NCI-H1694 treated with DMSO at 0.1 percent for 48 hours (cell line): Measurements from ENCODE around the gene VAT1L.

ENCODE experiments used
- DNase-seq: peaks from one replicate; lab custom pipeline; 2025; lab: John Stamatoyannopoulos, UW

Gene VAT1L, protein sequence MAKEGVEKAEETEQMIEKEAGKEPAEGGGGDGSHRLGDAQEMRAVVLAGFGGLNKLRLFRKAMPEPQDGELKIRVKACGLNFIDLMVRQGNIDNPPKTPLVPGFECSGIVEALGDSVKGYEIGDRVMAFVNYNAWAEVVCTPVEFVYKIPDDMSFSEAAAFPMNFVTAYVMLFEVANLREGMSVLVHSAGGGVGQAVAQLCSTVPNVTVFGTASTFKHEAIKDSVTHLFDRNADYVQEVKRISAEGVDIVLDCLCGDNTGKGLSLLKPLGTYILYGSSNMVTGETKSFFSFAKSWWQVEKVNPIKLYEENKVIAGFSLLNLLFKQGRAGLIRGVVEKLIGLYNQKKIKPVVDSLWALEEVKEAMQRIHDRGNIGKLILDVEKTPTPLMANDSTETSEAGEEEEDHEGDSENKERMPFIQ

DNA sequence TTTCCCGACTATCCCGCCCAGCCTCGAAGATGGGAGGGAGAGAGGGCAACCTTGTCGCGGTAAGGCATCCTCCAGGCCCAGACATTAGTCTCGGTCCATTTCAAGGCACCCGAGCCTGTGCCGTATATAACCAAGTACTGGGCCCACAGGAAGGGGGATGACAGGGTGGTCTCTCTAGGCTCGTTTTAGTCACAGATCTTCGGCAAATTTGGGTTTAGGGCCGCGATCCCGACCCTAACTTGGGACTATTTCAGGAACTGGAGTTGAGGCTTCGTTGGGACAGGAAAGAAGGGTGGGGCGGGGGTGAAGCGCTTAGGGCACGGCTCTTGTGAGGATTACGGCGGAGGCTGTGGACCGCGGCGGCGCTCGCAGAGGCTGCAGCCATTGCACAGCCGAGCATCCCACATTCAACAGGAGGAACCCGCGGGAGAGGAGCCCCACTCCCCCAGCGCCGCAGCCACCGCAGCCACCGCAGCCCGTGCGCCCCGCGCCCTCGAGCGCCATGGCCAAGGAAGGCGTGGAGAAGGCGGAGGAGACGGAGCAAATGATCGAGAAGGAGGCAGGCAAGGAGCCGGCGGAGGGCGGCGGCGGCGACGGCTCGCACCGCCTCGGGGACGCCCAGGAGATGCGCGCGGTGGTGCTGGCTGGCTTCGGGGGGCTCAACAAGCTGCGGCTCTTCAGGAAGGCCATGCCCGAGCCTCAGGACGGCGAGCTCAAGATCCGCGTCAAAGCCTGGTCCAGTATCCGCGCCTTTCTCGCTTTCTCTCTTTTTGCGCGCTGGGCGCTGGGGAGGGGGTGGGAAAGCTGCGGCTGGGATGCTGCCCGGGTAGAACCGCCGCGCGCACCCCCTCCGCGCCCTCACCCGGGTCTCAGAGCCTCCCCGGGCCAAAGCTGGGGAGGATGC lies at the start of gene VAT1L:
Gene VAT1L, plus strand, starts transcription at position 384 of the 904 bp plus-strand sequence. Its CDS starts 119 bp downstream, at position 503.
- no peak for DNase-seq

GRCh38 chr16:77738706-77739558 lies 49.4 kb upstream of the VAT1L start:
- DNase-seq = no peak

GRCh38 chr16:77739559-77739892 lies 48.8 kb upstream of the VAT1L start:
- DNase-seq = no peak

GRCh38 chr16:77744141-77744540 lies 44.2 kb upstream of the VAT1L start:
- DNase-seq = no peak

GRCh38 chr16:77745972-77746371 lies 42.4 kb upstream of the VAT1L start:
- no peak for DNase-seq

DNA sequence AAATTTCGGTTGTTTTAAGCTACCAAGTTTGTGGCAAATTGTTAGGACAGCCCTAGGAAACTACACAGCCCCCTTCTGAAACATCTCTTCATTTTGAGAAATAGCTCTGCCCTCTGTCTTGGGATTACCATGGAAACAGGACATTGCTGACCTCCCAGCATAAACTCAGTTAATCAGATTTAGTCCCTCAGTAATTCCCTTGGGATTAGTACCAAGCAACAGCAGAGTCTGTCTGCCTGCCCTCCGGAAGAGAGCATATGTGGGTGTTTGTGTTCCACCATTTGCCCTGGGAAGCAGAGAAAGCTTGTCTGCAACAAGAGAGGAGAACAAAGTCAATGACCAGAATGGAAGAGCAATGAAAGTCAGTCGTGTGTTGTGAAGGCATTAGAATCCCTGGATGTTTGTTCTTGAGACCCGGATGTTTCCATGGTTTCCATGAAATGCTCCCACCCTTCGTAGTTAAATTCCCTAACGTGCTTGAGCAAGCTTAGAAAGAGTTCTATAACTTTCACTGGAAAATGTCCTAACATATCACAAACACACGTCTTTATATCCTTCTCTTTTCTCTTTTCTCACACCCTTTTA lies 39.9 kb upstream of the VAT1L start:
- no peak for DNase-seq

- DNase-seq = no peak
Measured at GRCh38 chr16:77749415-77749814, 38.9 kb upstream of the VAT1L start.

- no peak for DNase-seq
Measured at GRCh38 chr16:77758046-77758445, 30.3 kb upstream of the VAT1L start.

GRCh38 chr16:77758508-77758907 lies 29.9 kb upstream of the VAT1L start:
- DNase-seq = no peak

- DNase-seq = no peak
Measured at GRCh38 chr16:77759201-77759600, 29.2 kb upstream of the VAT1L start.

- DNase-seq = no peak
Measured at GRCh38 chr16:77759821-77760220, 28.5 kb upstream of the VAT1L start.

- DNase-seq = no peak
Measured at GRCh38 chr16:77760800-77761199, 27.6 kb upstream of the VAT1L start.

- DNase-seq = no peak
Measured at GRCh38 chr16:77761204-77761603, 27.2 kb upstream of the VAT1L start.

DNA sequence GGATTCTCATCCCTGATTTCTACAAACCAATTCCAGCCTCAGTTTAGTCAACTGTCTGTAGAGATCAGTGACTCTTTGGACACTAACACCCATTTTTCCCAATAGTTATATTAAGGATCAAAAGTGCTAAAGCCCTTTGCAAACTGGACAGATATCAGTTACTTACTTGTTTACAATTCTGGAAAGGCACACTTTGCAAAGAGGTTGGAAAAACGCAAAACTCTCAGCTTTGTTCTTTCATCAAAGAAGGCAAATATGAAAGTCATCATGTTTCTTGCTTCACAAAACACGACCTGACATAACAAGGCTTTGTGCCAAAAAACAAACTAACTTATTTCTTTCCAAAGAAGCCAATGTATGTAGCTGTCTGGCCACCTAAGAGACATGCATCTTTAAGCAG lies 26.1 kb upstream of the VAT1L start:
- no peak for DNase-seq

- DNase-seq = no peak
Measured at GRCh38 chr16:77763994-77764393, 24.4 kb upstream of the VAT1L start.

DNA sequence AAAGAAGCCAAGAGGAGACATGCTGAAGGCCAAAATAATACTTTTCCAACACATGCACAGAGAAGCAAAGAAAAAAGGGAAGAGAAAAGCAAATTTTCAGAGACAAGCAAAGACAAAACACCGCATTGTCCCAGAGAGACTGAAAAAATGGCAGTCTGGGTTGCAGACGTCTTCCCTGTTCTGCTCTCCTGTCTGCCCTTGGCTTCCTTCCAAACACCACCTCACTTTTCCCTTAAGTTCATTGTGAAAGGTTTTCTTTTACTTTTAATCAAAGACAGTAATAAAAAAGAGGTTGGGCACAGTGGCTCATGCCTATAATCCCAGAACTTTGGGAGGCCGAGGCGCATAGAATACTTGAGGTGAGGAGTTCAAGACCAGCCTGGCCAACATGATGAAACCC lies 21.2 kb upstream of the VAT1L start:
- no peak for DNase-seq

- DNase-seq = no peak
Measured at GRCh38 chr16:77767826-77768225, 20.5 kb upstream of the VAT1L start.

DNA sequence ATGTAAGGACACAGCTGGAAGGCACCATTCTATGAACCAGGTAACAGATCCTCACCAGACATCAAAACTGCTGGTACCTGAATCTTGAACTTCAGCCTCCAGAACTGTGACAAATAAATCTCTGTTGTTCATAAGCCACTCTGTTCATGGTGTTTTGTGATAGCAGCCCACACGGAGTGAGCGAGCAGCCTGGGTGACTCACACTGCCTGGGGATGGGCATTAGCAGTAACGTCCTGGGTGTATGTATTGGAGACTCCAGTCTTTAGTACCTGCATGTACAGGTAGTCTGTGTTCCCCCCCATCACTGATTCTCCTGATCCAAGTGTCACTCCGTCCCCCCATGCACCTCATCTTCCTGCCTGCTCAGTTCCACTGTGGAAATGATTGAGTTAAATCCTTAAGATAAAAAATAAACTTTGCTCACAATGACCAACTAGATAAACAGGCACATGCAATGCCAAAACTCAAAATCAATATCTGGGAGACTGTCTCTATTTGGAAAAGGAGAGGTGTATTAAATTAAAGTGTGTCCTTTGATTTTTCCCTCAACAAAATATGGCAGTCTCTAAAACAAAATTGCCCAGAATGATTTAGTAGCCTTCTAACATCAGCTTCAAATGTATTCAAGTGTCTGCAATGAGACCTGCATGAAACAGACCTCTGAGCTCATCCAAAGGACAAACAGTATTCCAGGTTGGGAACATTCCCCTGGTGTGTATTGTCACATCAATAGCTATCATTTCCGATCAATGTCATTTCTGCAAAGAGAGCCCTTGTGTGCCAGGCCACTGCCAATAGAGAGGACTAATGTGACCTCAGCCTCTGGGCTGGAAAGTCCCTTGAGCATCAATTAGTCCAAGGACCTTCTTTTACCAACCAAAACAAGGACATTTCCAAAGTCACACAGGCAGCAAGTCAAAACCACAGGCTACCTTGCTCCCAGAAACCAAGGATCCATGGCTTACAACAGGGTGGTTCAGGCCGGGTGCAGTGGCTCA lies 12.2 kb upstream of the VAT1L start:
- no peak for DNase-seq

DNA sequence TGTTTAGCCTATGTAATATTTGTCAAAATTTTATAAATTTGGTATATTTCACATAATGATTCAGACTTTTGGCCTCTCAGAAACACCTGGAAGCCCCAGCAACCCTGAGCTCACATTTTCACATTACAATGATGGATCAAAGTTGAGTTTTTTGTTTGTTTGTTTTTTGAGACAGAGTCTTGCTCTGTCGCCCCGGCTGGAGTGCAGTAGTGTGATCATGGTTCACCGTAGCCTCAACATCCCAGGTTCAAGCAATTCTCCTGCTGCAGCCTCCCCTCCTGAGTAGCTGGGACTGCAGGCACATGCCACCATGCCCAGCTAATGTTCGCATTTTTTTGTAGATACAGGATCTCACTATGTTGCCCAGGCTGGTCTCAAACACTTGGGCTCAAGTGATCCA lies 10.6 kb upstream of the VAT1L start:
- no peak for DNase-seq

GRCh38 chr16:77780378-77780837 lies 8.0 kb upstream of the VAT1L start:
- no peak for DNase-seq
